ENCODE data around the gene CAMK1D. TPM values are rescaled to one million over a fixed set of nuclear protein-coding genes. Genes with fewer than 3 reads are reported as not detected.

The CAMK1D gene
- total and polyA plus RNA-seq, 2 of the 4 experiments (the other 2 are of a cell fraction), result 5.0 to 5.3 TPM

GRCh38 chr10:12572281-12572680 is 222.9 kb downstream of the CAMK1D start:
- Histone ChIP-seq H3K4me2 (ENCODE audit: low read depth, low read length) (no peak overlapping the region), H3K56ac (ENCODE audit: extremely low read depth, insufficient read depth, low read length) (no peak overlapping the region), H3K4ac (ENCODE audit: low read depth, low read length) (no peak overlapping the region), H3K9me3 (ENCODE audit: control insufficient read depth, insufficient read depth, low read length) (0 out of 2 replicates have a peak, but pooled peaks cover 4% of the 10 kb centered on the region), H2AK5ac (ENCODE audit: low read depth, low read length) (no peak overlapping the region), H2BK5ac (ENCODE audit: low read depth, low read length, poor library complexity, severe bottlenecking) (no peak overlapping the region), H3K27ac (ENCODE audit: insufficient read depth, low read length) (no peak overlapping the region), H4K8ac (ENCODE audit: low read depth in 2 of 2, low read length in 2 of 2) (no peak overlapping the region), H2BK120ac (ENCODE audit: low read depth, low read length) (no peak overlapping the region), H4K5ac (ENCODE audit: low read depth, low read length) (no peak overlapping the region), H3K4me3 (ENCODE audit: insufficient read depth, low read depth, low read length) (no peak overlapping the region), H3K9ac (ENCODE audit: low read depth, low read length) (no peak overlapping the region), H2AK9ac (replicated peaks; ENCODE audit: low read depth, low read length, poor library complexity) (no peak overlapping the region), H2AFZ (replicated peaks; ENCODE audit: low read length, poor library complexity) (no peak overlapping the region), H3K23ac (ENCODE audit: low read depth, low read length) (no peak overlapping the region), H3K9me1 (ENCODE audit: insufficient read depth, low read length) (no peaks in the 10 kb centered on the region), H3K79me1 (ENCODE audit: low read depth in 1 of 2, low read length in 2 of 2) (no peaks in the 10 kb centered on the region), H4K91ac (ENCODE audit: insufficient read depth, low read depth, low read length) (no peak overlapping the region), H3K36me3 (ENCODE audit: control insufficient read depth, insufficient read depth, low read length) (no peaks in the 10 kb centered on the region), H2BK20ac (ENCODE audit: low read depth, low read length) (no peak overlapping the region), H2BK15ac (ENCODE audit: low read depth, low read length) (no peak overlapping the region), H3K14ac (replicated peaks; ENCODE audit: low read depth, low read length) (no peak overlapping the region), H4K20me1 (ENCODE audit: insufficient read depth, low read length) (no peaks in the 10 kb centered on the region), H3K27me3 (ENCODE audit: control insufficient read depth, insufficient read depth, low read length) (peaks cover 3% of the 10 kb centered on the region), H3K18ac (ENCODE audit: low read depth, low read length) (no peak overlapping the region), H3K4me1 (ENCODE audit: control insufficient read depth, insufficient read depth, low read length) (no peaks in the 10 kb centered on the region)
- ChIA-PET POLR2A (ENCODE audit: unreplicated experiment) (no interaction called here), CTCF (no interaction called here)
- intact Hi-C loops (cut with micrococcal nuclease), result no loop called here
- 80% methylated on average over 1 of the region's 3 CpGs; no CpG with 5 or more reads in 1 of the 2 experiments for WGBS, 2 experiments (ENCODE audit: extremely low coverage in 2 of 2, insufficient read length in 1 of 2)
- no TSS peak for BruUV-seq (replicated peaks)
- no peak for DNase-seq
- in situ Hi-C loops (cut with MboI; ENCODE audit: low sequenced_read_pairs), result no loop called here
- dilution Hi-C loops (cut with HindIII; ENCODE audit: low sequenced_read_pairs, unreplicated experiment), result no loop called here
- no peak for TF ChIP-seq BHLHE40 (IDR thresholded peaks at IDR 0.05; ENCODE audit: low read depth, low read length)
- TF ChIP-seq RAD21 (IDR thresholded peaks at IDR 0.05; ENCODE audit: low read length), result no peak
- TF ChIP-seq POLR2A (IDR thresholded peaks at IDR 0.05; ENCODE audit: low read depth, low read length), result no peak
- TF ChIP-seq ELK1 (IDR thresholded peaks at IDR 0.05; ENCODE audit: borderline replicate concordance, low read depth, low read length), result no peak
- TF ChIP-seq MXI1 (IDR thresholded peaks at IDR 0.05; ENCODE audit: borderline replicate concordance, low read depth, low read length), result no peak
- ATAC-seq (ENCODE audit: low read depth), result no peak

Measured in IMR-90 (cell line).